CD14-positive monocyte (primary cell): Measurements from ENCODE around the gene ACAP3. TPM values are rescaled to one million over a fixed set of nuclear protein-coding genes. Genes with fewer than 3 reads are reported as not detected.
A peak's percentile ranks its signal among the peaks of the same experiment; 100 is the strongest.

Experiments
- DNase-seq, 3 donors: peaks; one replicate each; pipeline ENCODE4 v3.0.0-alpha.2; 2011 to 2022
- H2AFZ ChIP-seq: 2 replicates; pipeline ENCODE4 v1.6.0; 2012; ENCODE audit warnings: mild to moderate bottlenecking, low read depth, low read length, inconsistent platforms; ENCODE audit not compliant: insufficient read depth, poor library complexity, severe bottlenecking
- H3K27ac ChIP-seq, 2 donors: 1 replicate in 1 of 2; 2 replicates in 1 of 2; pipeline ENCODE4 v1.5.1; 2012 to 2013; ENCODE audit warnings: low read length in 2 of 2, control low read depth in 1 of 2, inconsistent platforms in 1 of 2, low read depth in 1 of 2, mild to moderate bottlenecking in 1 of 2
- H3K27me3 ChIP-seq, 2 donors: one replicate each; pipeline versions ENCODE4 v1.6.0 to v1.6.1; 2011 to 2013; ENCODE audit warnings: low read length in 2 of 2; ENCODE audit not compliant: control insufficient read depth in 2 of 2, insufficient read depth in 2 of 2
- H3K36me3 ChIP-seq, 2 donors: replicated peaks in 1 of 2; 1 replicate in 1 of 2; 2 replicates in 1 of 2; pipeline versions ENCODE4 v1.5.1 to v1.6.1; 2012 to 2013; ENCODE audit warnings: low read length in 2 of 2, control low read depth in 1 of 2, inconsistent platforms in 1 of 2, mild to moderate bottlenecking in 1 of 2; ENCODE audit not compliant: insufficient read depth in 2 of 2, control insufficient read depth in 1 of 2
- H3K4me1 ChIP-seq, 2 donors: 1 replicate in 1 of 2; 2 replicates in 1 of 2; pipeline versions ENCODE4 v1.5.1 to v1.6.1; 2012 to 2013; ENCODE audit warnings: low read length in 2 of 2, control low read depth in 1 of 2, inconsistent platforms in 1 of 2, mild to moderate bottlenecking in 1 of 2, moderate library complexity in 1 of 2; ENCODE audit not compliant: insufficient read depth in 2 of 2, control insufficient read depth in 1 of 2
- H3K4me2 ChIP-seq: replicated peaks from 2 replicates; pipeline ENCODE3; 2012; ENCODE audit warnings: low read length, moderate library complexity, mild to moderate bottlenecking; ENCODE audit not compliant: poor library complexity, severe bottlenecking; ENCODE audit errors: extremely low read depth
- H3K4me3 ChIP-seq, 3 experiments: fragments of 200-600 bp in 1 of 3; sonication (generic) in 1 of 3; replicated peaks in 1 of 3; 1 replicate in 2 of 3; 2 replicates in 1 of 3; pipeline ENCODE4 v1.5.1; 2011 to 2013; ENCODE audit warnings: low read length in 3 of 3, mild to moderate bottlenecking in 3 of 3, control low read depth in 2 of 3, low read depth in 2 of 3, inconsistent platforms in 1 of 3, moderate library complexity in 1 of 3
- H3K79me2 ChIP-seq: 2 replicates; pipeline ENCODE4 v1.6.0; 2012; ENCODE audit warnings: mild to moderate bottlenecking, control low read depth, inconsistent platforms, low read length, moderate library complexity; ENCODE audit not compliant: insufficient read depth
- H3K9ac ChIP-seq: 2 replicates; pipeline ENCODE4 v1.6.0; 2017; ENCODE audit warnings: low read length, mild to moderate bottlenecking; ENCODE audit not compliant: insufficient read depth, poor library complexity, severe bottlenecking
- H3K9me3 ChIP-seq, 2 donors: replicated peaks in 1 of 2; 1 replicate in 1 of 2; 2 replicates in 1 of 2; pipeline versions ENCODE4 v1.5.1 to v1.6.1; 2012 to 2013; ENCODE audit warnings: low read length in 2 of 2, control low read depth in 1 of 2; ENCODE audit not compliant: control insufficient read depth in 1 of 2, insufficient read depth in 1 of 2
- H4K20me1 ChIP-seq: 2 replicates; pipeline ENCODE4 v1.6.0; 2012; ENCODE audit warnings: mild to moderate bottlenecking, low read length, control low read depth, moderate library complexity; ENCODE audit not compliant: insufficient read depth
- H3K27ac Mint-ChIP-seq, 7 donors: one replicate each; pipeline ENCODE4 v1.8.0; 2020; ENCODE audit warnings: mild to moderate bottlenecking in 7 of 7, mixed read lengths in 7 of 7, moderate library complexity in 6 of 7, inconsistent platforms in 2 of 7
- H3K27me3 Mint-ChIP-seq, 3 donors: one replicate each; pipeline ENCODE4 v1.8.0; 2021 to 2022; ENCODE audit warnings: low read depth in 3 of 3, mild to moderate bottlenecking in 3 of 3, mixed read lengths in 3 of 3, moderate library complexity in 3 of 3, inconsistent platforms in 1 of 3
- H3K36me3 Mint-ChIP-seq, 2 donors: one replicate each; pipeline ENCODE4 v1.8.0; 2020; ENCODE audit warnings: mixed read lengths in 2 of 2, inconsistent platforms in 1 of 2, mild to moderate bottlenecking in 1 of 2
- H3K4me1 Mint-ChIP-seq: one replicate; pipeline ENCODE4 v1.8.0; 2020; ENCODE audit warnings: mild to moderate bottlenecking, mixed read lengths
- H3K4me3 Mint-ChIP-seq, 2 donors: one replicate each; pipeline ENCODE4 v1.8.0; 2020; ENCODE audit warnings: mild to moderate bottlenecking in 2 of 2, mixed read lengths in 2 of 2, moderate library complexity in 1 of 2
- H3K9me3 Mint-ChIP-seq, 7 donors: one replicate each; pipeline ENCODE4 v1.8.0; 2020 to 2022; ENCODE audit warnings: mixed read lengths in 7 of 7, mild to moderate bottlenecking in 6 of 7, moderate library complexity in 6 of 7, inconsistent platforms in 2 of 7
- WGBS: methylation state at CpG from one replicate; pipeline ENCODE4 v1.1.5; 2013; ENCODE audit warnings: missing lambda C conversion rate; ENCODE audit not compliant: insufficient coverage; 5-methylcytosine and 5-hydroxymethylcytosine counted together
- intact Hi-C, 2 donors: fragments of 100-400 bp; cut with micrococcal nuclease; formaldehyde crosslinking; loops; one replicate each; pipeline versions ENCODE4 v1.15.0 to v1.15.1; 2023
- polyA plus RNA-seq, 3 donors: library from polyadenylated mRNA; depleted of rRNA in 1 of 3; unstranded in 2 of 3; stranded (reverse) in 1 of 3; fragments of 300-500 nt in 2 of 3; fragments of >200 nt in 1 of 3; fragmentation: Illumina TruSeq in 2 of 3; gene quantifications; 1 replicate in 2 of 3; 2 replicates in 1 of 3; pipeline ENCODE4 v1.2.3, GENCODE V29; 2012 to 2021
- TF ChIP-seq, protein P1 (sequence below): fragments of 200-600 bp; IDR thresholded peaks from one replicate; pipeline ENCODE4 v1.8.0; 2022; ENCODE audit warnings: antibody characterized with exemption, mild to moderate bottlenecking

ACAP3 gene
- polyA plus RNA-seq, 3 donors = 3.5 to 132 (median 4.0) TPM

DNA sequence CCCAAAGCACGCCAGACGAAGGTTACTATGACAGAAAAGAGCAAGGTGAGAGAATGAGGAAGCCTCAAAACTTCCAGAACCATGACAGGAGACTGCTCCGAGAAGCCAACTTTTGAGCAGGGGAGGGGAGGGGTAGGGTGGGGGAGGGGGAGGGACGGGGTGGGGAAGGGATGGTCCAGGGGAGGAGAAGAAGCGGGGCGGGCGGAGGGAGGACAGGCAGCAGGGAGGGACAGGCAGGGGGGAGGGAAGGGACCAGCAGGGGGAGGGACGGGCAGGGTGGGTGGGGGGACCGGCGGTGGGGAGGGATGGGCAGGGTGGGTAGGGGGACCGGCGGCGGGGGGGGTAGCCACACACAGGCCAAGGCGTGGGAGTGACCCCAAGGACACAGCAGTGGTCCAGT is 14.7 kb upstream of the ACAP3 start:
- 93% methylated on average over 3 of the region's 14 CpGs for WGBS
- TF ChIP-seq, protein P1, sequence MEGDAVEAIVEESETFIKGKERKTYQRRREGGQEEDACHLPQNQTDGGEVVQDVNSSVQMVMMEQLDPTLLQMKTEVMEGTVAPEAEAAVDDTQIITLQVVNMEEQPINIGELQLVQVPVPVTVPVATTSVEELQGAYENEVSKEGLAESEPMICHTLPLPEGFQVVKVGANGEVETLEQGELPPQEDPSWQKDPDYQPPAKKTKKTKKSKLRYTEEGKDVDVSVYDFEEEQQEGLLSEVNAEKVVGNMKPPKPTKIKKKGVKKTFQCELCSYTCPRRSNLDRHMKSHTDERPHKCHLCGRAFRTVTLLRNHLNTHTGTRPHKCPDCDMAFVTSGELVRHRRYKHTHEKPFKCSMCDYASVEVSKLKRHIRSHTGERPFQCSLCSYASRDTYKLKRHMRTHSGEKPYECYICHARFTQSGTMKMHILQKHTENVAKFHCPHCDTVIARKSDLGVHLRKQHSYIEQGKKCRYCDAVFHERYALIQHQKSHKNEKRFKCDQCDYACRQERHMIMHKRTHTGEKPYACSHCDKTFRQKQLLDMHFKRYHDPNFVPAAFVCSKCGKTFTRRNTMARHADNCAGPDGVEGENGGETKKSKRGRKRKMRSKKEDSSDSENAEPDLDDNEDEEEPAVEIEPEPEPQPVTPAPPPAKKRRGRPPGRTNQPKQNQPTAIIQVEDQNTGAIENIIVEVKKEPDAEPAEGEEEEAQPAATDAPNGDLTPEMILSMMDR = no peak
- peaks cover 25% of the 10 kb centered on the region for H3K4me1 Mint-ChIP-seq
- no peak overlapping the region for H3K27ac Mint-ChIP-seq
- peaks cover 20 to 45% of the 10 kb centered on the region in 2 donors for H3K36me3 Mint-ChIP-seq
- no peaks in the 10 kb centered on the region for H3K9me3 Mint-ChIP-seq
- Histone ChIP-seq H3K4me3 (no peak overlapping the region), H3K36me3 (peaks cover 29 to 39% of the 10 kb centered on the region in 2 donors), H3K27me3 (no peaks in the 10 kb centered on the region), H3K79me2 (peaks cover 59% of the 10 kb centered on the region), H3K4me1 (peaks cover 22 to 24% of the 10 kb centered on the region in 2 donors), H2AFZ (no peak overlapping the region), H3K9ac (no peak overlapping the region), H3K4me2 (no peak overlapping the region), H3K9me3 (no peaks in the 10 kb centered on the region), H4K20me1 (peaks cover 64% of the 10 kb centered on the region), H3K27ac (peak overlapping the region in 1 of 2 donors; percentile 32)
- DNase-seq = no peak
- no peak overlapping the region for H3K4me3 Mint-ChIP-seq
- intact Hi-C loops = no loop called here
- no peaks in the 10 kb centered on the region for H3K27me3 Mint-ChIP-seq

DNA sequence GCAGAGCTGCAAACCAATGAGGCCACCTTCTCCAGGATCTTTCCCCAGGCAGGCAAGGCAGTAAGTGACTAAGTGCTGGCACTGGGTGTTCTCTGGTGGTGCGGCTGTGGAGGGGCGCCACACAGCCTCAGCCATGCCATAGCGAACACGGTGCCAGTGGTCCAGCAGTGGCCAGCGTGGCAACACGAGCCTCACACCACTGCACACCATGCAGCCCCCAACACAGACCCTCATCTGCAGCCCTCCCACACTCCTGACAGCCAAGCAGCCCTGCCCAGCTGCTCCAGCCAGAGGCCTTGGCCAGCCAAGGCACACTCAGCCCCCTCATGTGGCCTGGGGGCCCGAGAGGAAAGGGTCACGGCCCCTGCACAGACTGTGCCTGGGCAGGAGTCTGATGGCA is 13.7 kb upstream of the ACAP3 start:
- Mint-ChIP-seq H3K9me3 (no peaks in the 10 kb centered on the region), H3K36me3 (peaks cover 24 to 43% of the 10 kb centered on the region in 2 donors), H3K27me3 (no peaks in the 10 kb centered on the region), H3K4me3 (no peak overlapping the region), H3K4me1 (peaks cover 25% of the 10 kb centered on the region), H3K27ac (peak overlapping the region in 2 of 7 donors; percentile 16 to 18)
- 92% methylated on average over 7 of the region's 8 CpGs for WGBS
- Histone ChIP-seq H3K36me3 (peaks cover 30 to 42% of the 10 kb centered on the region in 2 donors), H3K27ac (peak overlapping the region in 1 of 2 donors; percentile 32), H3K4me2 (no peak overlapping the region), H3K9ac (no peak overlapping the region), H2AFZ (no peak overlapping the region), H3K4me3 (no peak overlapping the region), H3K27me3 (no peaks in the 10 kb centered on the region), H3K79me2 (peaks cover 57% of the 10 kb centered on the region), H3K9me3 (no peaks in the 10 kb centered on the region), H4K20me1 (peaks cover 69% of the 10 kb centered on the region), H3K4me1 (peaks cover 22 to 24% of the 10 kb centered on the region in 2 donors)
- DNase-seq = no peak
- TF ChIP-seq, protein P1 = no peak
- intact Hi-C loops = no loop called here
